ENCODE data around the gene COL18A1. TPM values are rescaled to one million over a fixed set of nuclear protein-coding genes. Genes with fewer than 3 reads are reported as not detected.
A peak's percentile ranks its signal among the peaks of the same experiment; 100 is the strongest.

COL18A1 gene
- total RNA-seq = 10 to 100 TPM; 18.6 to 85.0 (median 33.0) TPM

DNA sequence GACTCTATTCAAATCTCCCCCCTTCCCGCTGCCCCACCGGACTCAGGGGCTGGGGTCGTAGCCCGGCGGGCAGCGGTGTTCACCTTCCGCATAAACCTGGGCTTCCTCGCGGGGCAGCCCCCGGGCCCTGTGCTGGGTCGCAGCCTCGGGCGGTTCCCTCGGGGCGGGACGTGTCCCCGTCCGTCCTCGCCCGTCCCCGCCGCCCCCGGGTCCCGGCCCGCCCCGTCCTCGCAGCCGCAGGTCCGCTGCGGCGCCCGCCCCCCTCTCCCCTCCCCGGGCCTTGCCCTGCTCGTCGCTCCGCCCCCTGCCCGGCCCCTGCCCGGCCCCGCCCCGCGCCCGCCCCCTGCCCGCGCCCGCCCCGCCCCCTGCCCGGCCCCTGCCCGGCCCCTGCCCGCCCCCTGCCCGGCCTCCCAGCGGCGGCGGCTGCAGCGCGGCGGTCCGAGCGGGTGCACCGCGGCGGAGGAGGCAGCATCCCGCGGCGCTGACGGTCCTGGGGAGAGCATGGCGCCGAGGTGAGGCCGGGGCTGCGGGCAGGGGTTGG is at the start of gene COL18A1:
COL18A1 (plus strand) TSS at position 436 of the 541 bp plus-strand sequence; CDS start at position 502, 66 bp downstream.
- peak within 1 kb of the TSS; percentile 37 to 64 (median 56) for H3K4me3 ChIP-seq
- peak within 1 kb of the TSS; percentile 49 to 83 (median 71) for H3K27ac ChIP-seq
- TF ChIP-seq, protein P1, sequence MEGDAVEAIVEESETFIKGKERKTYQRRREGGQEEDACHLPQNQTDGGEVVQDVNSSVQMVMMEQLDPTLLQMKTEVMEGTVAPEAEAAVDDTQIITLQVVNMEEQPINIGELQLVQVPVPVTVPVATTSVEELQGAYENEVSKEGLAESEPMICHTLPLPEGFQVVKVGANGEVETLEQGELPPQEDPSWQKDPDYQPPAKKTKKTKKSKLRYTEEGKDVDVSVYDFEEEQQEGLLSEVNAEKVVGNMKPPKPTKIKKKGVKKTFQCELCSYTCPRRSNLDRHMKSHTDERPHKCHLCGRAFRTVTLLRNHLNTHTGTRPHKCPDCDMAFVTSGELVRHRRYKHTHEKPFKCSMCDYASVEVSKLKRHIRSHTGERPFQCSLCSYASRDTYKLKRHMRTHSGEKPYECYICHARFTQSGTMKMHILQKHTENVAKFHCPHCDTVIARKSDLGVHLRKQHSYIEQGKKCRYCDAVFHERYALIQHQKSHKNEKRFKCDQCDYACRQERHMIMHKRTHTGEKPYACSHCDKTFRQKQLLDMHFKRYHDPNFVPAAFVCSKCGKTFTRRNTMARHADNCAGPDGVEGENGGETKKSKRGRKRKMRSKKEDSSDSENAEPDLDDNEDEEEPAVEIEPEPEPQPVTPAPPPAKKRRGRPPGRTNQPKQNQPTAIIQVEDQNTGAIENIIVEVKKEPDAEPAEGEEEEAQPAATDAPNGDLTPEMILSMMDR (IDR thresholded peaks at IDR 0.05) = no peak
- no peak for TF ChIP-seq POLR2A (IDR thresholded peaks at IDR 0.05)
- peaks cover 0 to 22% (median 10%) of the 10 kb centered on the region in 4 donors for H3K4me1 ChIP-seq
- peaks cover 0 to 4% of the 10 kb centered on the region in 2 donors for H3K27me3 ChIP-seq
- H3K9me3 ChIP-seq = no peaks in the 10 kb centered on the region
- no peaks in the 10 kb centered on the region for H3K36me3 ChIP-seq
- peak in 2 of 3 donors; percentile 57 to 61 for DNase-seq

DNA sequence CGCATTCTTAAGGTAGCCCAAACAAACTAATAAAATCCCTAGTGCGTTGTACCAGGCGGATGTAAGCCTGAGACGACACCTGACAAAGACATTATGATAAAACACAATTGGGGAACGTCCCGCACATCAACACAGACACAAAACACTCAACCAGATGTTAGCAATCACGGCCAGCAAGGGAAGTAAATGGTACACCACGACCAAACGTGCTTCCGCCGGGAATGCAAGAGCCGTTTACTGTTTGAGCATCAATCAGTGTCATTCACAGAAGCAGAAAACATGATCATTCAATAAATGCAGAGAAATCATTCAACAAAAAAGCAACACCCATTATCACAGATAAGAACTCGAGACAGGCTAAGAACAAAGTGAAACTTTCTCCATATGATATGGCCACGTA is 49.4 kb upstream of the COL18A1 start:
- H3K36me3 ChIP-seq = no peaks in the 10 kb centered on the region
- no peak overlapping the region for H3K27ac ChIP-seq
- DNase-seq = no peak
- H3K4me1 ChIP-seq = no peaks in the 10 kb centered on the region
- H3K27me3 ChIP-seq = no peaks in the 10 kb centered on the region
- no peaks in the 10 kb centered on the region for H3K9me3 ChIP-seq
- TF ChIP-seq POLR2A (IDR thresholded peaks at IDR 0.05) = no peak
- TF ChIP-seq, protein P1 (IDR thresholded peaks at IDR 0.05) = no peak
- H3K4me3 ChIP-seq = no peak overlapping the region

DNA sequence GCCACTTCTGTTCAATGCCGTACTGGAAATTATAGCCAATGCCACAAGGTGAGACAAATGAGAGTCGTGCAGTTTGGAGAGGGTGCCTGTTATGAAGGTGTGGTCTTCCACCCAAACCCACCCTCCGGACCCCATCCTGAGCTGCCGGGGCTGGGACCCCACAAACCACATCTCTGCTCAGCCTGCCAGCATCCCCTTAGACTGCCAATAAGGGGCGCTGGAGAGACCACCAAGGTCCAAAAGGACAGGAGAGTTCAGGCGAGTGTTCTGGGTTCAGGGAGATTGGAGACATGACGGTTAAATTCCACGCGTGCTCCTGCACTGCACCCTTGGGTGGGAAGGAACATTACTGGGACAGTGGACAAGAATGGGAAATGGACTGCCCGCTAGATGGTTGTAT is 48.7 kb upstream of the COL18A1 start:
- no peaks in the 10 kb centered on the region for H3K27me3 ChIP-seq
- no peak for DNase-seq
- peak overlapping the region in 2 of 4 donors; percentile 32 to 53 for H3K27ac ChIP-seq
- no peak overlapping the region for H3K4me3 ChIP-seq
- no peaks in the 10 kb centered on the region for H3K9me3 ChIP-seq
- TF ChIP-seq, protein P1 (IDR thresholded peaks at IDR 0.05) = no peak
- no peaks in the 10 kb centered on the region for H3K36me3 ChIP-seq
- no peaks in the 10 kb centered on the region for H3K4me1 ChIP-seq

DNA sequence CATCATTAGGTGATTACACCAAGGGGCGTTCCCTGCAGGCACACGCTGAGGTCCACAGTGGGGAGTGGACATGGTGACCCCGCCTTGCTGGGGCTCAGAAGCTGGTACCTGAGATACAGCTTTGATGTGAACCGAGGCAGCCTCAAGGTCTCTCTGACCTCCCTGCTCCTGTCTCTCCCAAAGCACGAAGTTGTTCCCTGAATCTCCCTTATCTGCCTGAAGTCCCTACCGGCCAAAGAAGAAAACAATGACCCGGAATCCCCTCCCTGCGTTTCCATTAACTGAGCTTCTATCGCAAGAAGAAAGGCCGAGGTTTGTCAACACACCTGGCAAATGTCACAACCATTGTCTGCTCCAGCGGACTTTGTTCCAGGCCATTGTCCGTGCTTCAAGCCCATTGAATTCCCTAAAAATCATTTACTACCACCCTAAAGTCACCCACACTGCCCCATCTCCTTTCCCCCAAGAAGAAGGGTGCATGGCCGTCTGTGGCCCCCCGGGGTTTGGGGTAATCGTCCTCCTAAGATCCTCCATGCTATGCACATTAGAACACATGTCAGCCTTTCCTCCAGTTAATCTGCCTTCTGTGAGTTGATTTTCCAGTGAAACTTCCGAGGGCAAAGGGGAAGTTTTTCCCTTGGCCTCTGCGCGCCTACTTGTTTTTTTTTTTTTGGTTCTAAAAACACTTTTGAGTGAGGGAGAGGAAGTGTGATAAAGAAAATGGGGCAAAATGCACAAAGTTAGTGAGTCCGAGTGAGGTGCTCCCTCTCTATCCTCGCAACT is 48.1 kb upstream of the COL18A1 start:
- Histone ChIP-seq H3K4me3 (no peak overlapping the region), H3K9me3 (no peaks in the 10 kb centered on the region), H3K27ac (peak overlapping the region in 3 of 4 donors; percentile 32 to 74 (median 74)), H3K4me1 (no peaks in the 10 kb centered on the region), H3K27me3 (no peaks in the 10 kb centered on the region), H3K36me3 (no peaks in the 10 kb centered on the region)
- no peak for DNase-seq
- TF ChIP-seq, protein P1 (IDR thresholded peaks at IDR 0.05) = no peak
- no peak for TF ChIP-seq POLR2A (IDR thresholded peaks at IDR 0.05)

DNA sequence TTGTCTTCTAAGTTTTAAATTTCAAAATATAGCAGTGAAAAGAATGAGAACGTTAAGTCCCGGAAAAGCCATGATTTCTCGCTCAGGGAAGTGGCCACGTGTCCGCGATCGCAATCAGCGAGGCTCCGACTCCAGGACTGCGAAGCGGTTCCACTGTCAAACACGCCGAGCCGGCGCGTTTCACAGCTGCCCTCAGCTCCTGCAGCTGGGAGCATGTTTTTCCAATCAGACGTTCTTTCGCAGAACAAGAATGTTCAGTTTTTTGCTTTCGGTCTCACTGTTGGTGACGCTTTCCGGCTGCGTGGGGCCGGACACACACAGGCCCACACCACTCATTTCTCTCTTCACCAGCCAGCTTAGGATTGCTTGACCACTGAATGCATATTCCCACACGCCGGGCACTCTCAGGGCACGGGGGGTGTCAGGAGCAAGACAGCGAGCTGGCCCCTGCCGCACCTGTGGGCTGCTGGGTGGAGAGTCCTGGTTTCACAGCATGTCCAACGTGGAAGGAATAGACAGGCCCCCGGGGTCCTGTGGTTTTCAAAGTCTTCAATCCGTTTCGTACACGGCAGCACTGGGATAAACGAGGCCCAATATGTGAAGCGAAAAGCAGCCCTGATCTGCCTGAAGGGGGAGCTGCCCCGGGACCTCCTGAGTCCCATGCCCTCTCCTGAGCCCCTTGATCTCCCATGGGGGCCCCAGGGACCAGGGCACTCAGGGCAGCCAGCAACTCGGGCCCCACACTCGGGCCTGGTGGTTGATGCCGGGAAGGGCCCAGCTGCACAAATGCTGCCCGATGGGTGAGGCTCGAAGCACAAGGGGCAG is 47.3 kb upstream of the COL18A1 start:
- H3K4me3 ChIP-seq = no peak overlapping the region
- no peaks in the 10 kb centered on the region for H3K27me3 ChIP-seq
- DNase-seq = peak in 1 of 3 donors; percentile 61
- TF ChIP-seq POLR2A (IDR thresholded peaks at IDR 0.05) = no peak
- TF ChIP-seq, protein P1 (IDR thresholded peaks at IDR 0.05) = no peak
- H3K36me3 ChIP-seq = no peaks in the 10 kb centered on the region
- peak overlapping the region; percentile 25 to 74 (median 53) for H3K27ac ChIP-seq
- H3K9me3 ChIP-seq = no peaks in the 10 kb centered on the region
- H3K4me1 ChIP-seq = no peaks in the 10 kb centered on the region
